ENCODE results near the gene LRRC53. TPM values are rescaled to one million over a fixed set of nuclear protein-coding genes. Genes with fewer than 3 reads are reported as not detected.

The LRRC53 gene
- total RNA-seq, 4 donors from 2014 or later, result not detected

GRCh38 chr1:74522148-74522547 lies 9.7 kb upstream of the LRRC53 start:
- H3K4me3 ChIP-seq, result no peak overlapping the region
- TF ChIP-seq EP300 (IDR thresholded peaks at IDR 0.05) (no peak), POLR2A (IDR thresholded peaks at IDR 0.05) (no peak), CTCF (IDR thresholded peaks at IDR 0.05) (no peak)
- 37 to 41% methylated on average over 4 of the region's 4 CpGs for WGBS, 2 donors
- no peak overlapping the region for H3K27ac ChIP-seq
- no peak for DNase-seq (ENCODE audit: low spot score in 2 of 2)
- H3K27me3 ChIP-seq, result no peaks in the 10 kb centered on the region
- H3K36me3 ChIP-seq, result no peaks in the 10 kb centered on the region
- H3K9me3 ChIP-seq, result no peaks in the 10 kb centered on the region
- H3K4me1 ChIP-seq, result no peaks in the 10 kb centered on the region

- 83 to 89% methylated on average over 6 of the region's 6 CpGs for WGBS, 2 donors
- TF ChIP-seq EP300 (IDR thresholded peaks at IDR 0.05), result no peak
- no peak for TF ChIP-seq POLR2A (IDR thresholded peaks at IDR 0.05)
- TF ChIP-seq CTCF (IDR thresholded peaks at IDR 0.05), result no peak
- no peak for DNase-seq (ENCODE audit: low spot score in 2 of 2)
Observed at GRCh38 chr1:74517599-74518051, 5.2 kb upstream of the LRRC53 start.

GRCh38 chr1:74513411-74514300 lies 1.2 kb upstream of the LRRC53 start:
- no peak overlapping the region for H3K4me3 ChIP-seq
- WGBS, 2 donors, result 75 to 85% methylated on average over 8 of the region's 8 CpGs
- no peaks in the 10 kb centered on the region for H3K27me3 ChIP-seq

More at GRCh38 chr1:74517599-74518051, 5.2 kb upstream of the LRRC53 start:
- H3K27me3 ChIP-seq, result no peaks in the 10 kb centered on the region
- no peaks in the 10 kb centered on the region for H3K9me3 ChIP-seq
- no peaks in the 10 kb centered on the region for H3K36me3 ChIP-seq
- H3K4me3 ChIP-seq, result no peak overlapping the region
- H3K4me1 ChIP-seq, result no peaks in the 10 kb centered on the region
- H3K27ac ChIP-seq, result no peak overlapping the region

GRCh38 chr1:74508449-74508848 lies 4.0 kb downstream of the LRRC53 start:
- no peaks in the 10 kb centered on the region for H3K4me1 ChIP-seq
- 24 to 25% methylated on average over 3 of the region's 3 CpGs for WGBS, 2 donors
- no peaks in the 10 kb centered on the region for H3K27me3 ChIP-seq
- TF ChIP-seq CTCF (IDR thresholded peaks at IDR 0.05) (no peak), POLR2A (IDR thresholded peaks at IDR 0.05) (no peak), EP300 (IDR thresholded peaks at IDR 0.05) (no peak)
- no peak overlapping the region for H3K27ac ChIP-seq
- no peaks in the 10 kb centered on the region for H3K9me3 ChIP-seq
- H3K4me3 ChIP-seq, result no peak overlapping the region
- no peak for DNase-seq (ENCODE audit: low spot score in 2 of 2)
- H3K36me3 ChIP-seq, result no peaks in the 10 kb centered on the region

More at GRCh38 chr1:74513411-74514300, 1.2 kb upstream of the LRRC53 start:
- DNase-seq (ENCODE audit: low spot score in 2 of 2), result no peak
- TF ChIP-seq CTCF (IDR thresholded peaks at IDR 0.05) (no peak), POLR2A (IDR thresholded peaks at IDR 0.05) (no peak), EP300 (IDR thresholded peaks at IDR 0.05) (no peak)
- Histone ChIP-seq H3K9me3 (no peaks in the 10 kb centered on the region), H3K27ac (no peak overlapping the region), H3K36me3 (no peaks in the 10 kb centered on the region), H3K4me1 (no peaks in the 10 kb centered on the region)

Data from tibial nerve (tissue), 4 donors.